GM21825 (cell line): ENCODE results near the gene CTBP1.
"Not testable (repeated sequence)": the region's sequence is repeated elsewhere in the genome, so short reads cannot be mapped to it uniquely, and the experiment has no call there.

Experiments
- ATAC-seq: cut with Tn5 transposase; IDR thresholded peaks from one replicate; pipeline ENCODE4 v1.9.1; 2021; ENCODE audit warnings: mild to moderate bottlenecking, moderate library complexity; ENCODE audit not compliant: unreplicated experiment

CTBP1 gene

DNA sequence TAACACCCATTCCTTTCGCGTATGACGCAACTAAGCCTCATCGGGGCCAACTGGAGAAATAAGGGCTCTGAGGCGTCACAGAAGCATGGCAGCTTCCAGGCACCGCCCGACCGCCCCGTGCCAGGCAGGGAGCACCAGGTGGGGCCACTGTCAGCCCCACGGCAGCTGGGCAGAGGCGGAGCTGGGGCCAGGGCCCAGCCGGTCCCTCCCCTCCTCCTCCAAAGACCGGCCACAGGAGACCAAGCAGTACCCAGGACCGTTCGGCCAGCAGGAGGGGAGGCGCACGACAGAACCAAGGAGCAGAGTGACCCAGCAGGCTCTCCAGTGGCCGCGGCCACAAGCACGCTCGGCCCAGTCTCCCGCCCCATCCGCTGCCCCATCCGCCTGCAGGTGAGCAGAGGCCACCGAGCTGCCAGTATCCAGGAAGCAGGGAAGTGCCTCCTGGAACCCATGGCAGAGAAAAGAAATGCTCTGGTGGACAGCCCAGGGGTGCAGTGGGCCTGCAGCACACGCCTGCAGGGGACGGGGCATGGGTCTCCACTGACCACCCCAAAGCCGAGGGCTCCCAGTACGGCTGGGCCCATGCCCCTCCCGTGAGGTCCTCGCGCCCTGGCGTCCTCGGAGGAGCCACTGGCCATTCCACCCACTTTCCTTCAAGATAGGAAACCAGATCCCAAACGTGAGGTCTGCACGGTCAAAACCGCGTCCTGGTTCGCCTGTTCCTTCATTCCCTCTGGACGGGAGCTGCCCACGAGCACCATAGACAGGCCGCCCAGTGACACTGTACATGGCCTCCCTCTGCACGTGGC is 9.6 kb downstream of the CTBP1 start:
- ATAC-seq: no peak

GRCh38 chr4:1238676-1239000 is 10.3 kb downstream of the CTBP1 start:
- ATAC-seq: no peak

- no peak for ATAC-seq
Observed at GRCh38 chr4:1237981-1238675, 10.8 kb downstream of the CTBP1 start.

DNA sequence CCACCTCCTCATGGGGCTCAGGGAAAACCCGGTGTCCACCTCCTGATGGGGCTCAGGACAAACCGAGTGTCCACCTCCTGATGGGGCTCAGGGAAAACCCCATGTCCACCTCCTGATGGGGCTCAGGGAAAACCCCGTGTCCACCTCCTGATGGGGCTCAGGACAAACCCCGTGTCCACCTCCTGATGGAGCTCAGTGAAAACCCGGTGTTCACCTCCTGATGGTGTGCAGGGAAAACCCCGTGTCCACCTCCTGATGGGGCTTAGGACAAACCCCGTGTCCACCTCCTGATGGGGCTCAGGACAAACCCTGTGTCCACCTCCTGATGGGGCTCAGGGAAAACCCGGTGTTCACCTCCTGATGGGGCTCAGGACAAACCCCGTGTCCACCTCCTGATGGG is 11.7 kb downstream of the CTBP1 start:
- ATAC-seq: not testable (repeated sequence)

- ATAC-seq: not testable (repeated sequence)
Observed at GRCh38 chr4:1236836-1237235, 12.1 kb downstream of the CTBP1 start.

DNA sequence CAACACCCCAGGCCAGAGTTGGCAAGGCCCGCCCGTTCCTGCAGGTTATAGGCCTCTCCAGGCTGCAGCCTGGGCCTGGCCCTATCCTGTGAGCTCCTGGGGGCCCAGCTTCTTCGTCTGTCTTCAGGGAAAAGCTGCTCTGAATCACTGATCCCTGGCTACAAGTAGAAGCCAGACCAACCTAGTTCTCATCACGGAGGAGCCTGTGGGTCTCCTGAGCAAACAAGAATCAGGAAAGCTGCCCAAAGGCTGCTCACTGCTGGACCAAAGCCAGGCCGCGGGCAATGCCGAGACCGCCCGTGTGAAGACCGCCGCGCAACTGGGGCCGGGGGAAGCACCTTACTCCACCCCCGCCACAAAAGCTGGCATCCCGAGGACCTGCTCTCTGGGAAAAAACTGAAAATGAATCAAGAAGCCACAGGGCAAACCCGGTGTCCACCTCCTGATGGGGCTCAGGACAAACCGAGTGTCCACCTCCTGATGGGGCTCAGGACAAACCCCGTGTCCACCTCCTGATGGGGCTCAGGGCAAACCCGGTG is 12.8 kb downstream of the CTBP1 start:
- no peak for ATAC-seq

- ATAC-seq: no peak
Observed at GRCh38 chr4:1235381-1236102, 13.4 kb downstream of the CTBP1 start.

- no peak for ATAC-seq
Observed at GRCh38 chr4:1234811-1235292, 14.1 kb downstream of the CTBP1 start.

DNA sequence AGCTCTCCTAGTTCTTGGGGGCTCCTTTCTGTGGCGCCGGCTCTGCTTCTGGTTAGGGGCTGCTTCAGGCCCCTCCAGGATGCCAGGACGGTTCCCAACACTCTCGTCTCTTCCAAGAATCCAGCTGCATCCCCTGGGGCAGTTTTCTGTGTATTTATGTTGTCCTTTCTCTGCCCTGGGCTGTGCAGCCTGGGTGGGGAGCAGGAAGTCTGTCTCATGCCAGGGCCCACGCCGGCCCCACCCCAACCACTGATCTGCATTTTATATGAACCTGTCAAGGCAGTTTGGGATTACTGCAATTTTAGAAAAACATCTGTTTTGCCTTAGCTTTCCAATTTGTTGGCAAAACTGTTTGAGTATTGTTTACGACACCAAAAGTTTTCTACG is 14.6 kb downstream of the CTBP1 start:
- no peak for ATAC-seq

DNA sequence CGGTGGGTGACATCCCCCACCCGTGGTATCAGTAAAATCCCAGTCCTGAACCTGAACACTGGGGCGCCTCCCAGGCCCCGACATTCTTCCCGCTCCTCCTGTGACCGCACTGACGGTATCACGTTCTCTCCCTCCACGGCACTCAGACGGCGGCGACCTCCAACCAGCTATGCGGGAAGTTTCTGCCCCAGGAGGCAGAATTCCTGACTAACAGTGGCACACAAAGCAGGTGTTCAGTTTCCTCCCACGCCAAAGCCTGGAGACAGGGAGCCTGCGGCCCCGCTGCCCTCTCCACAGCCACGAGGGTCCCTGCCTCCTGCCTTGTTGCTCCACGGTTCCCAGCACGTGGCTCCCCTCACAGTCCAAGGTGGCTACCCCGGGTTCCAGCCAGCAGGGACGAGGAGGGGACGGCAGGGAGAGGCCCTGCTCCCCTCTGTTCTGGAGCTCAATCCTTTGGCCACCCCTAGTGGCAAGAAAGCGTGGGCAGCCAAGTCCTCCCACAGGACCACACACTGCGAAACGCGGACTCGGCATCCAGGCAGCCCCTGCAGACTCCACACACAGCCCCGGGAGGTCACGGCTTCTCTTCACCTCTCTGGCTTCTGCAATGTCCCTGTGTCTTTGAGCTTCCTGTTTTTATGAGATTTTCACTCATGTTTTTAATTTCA is 15.2 kb downstream of the CTBP1 start:
- no peak for ATAC-seq

- no peak for ATAC-seq
Observed at GRCh38 chr4:1232661-1233621, 16.0 kb downstream of the CTBP1 start.

DNA sequence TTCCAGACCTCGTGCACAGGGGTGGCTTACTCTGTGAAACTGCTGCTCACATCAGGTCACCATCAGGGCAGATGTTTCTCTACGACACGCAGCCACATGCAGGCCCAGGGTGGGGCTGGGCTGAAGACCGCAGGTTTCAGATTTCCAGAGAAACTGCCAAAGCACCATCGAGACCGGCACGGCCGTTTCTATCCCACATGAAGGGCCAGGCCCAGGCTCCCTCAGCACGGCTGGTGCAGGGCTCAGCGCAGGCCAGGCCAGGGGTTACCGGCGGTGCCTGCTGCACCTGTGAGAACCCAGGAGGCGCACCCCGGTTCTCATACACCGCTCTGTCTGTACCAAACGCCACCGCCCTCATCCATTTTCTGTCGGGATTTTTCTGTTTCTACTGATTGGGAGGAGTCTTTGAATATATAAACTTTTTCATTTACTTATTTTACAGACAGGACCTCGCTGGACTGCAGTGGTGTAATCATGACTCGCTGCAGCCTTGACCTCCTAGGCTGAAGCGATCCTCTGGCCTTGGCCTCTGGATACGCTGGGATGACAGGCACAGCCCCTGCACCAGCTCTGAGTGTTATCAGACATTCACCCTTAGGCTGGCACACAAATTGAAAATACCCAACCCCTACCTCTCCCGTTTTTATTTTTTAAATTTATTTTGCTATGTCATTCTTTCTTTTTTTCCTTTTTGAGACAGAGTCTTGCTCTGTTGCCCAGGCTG is 17.1 kb downstream of the CTBP1 start:
- ATAC-seq: no peak

DNA sequence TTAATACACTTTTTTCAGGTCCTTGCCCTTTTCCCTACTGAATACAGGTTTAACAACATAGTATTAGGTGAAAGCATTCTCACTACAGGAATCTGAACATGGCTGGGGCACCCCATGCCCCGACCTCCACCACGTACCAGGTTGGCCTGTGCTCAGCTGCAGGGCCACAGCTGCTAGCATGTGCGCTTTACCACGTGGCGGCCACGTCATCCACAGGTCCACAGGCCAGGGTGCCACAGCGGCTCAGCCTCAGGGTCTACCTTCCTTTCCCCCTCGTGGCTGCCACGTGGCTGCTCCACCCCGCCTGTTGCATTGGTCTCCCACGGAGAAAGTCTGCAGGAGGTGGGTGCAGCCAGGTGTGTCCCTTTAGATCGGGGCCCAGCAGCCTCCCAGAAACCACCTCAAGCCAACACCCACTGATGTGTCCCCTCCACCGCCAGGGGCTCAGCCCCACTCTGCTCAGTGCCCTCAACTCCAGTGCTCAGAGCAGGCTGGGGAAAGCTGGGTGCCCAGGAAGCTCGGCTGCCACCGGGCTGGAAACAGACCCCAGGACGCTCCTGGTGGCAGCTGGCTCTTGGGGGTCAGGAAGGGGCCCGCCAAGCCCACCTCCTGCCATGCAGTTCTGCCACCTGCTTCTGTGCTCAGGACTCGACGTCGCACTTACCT is 17.8 kb downstream of the CTBP1 start:
- ATAC-seq: no peak

DNA sequence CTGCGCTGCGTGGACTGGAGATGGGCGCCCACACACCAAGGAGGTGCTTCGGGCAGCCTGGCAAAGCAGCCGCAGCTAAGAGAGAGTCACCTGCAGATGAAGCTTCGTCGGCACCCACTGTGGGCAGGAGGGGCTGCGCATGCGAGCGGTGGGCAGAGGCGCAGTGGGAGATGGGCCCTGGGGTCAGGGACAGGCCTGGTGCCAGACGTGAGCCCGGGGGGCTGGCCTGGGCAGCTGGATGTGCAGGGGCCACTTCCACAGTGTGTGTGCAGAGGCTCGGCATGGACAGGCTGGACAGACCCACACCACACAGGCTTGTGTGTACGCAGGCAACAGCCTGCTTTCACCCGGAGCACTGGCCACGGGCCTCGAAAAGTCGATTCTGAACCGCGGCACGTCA is 18.6 kb downstream of the CTBP1 start:
- ATAC-seq: no peak

- no peak for ATAC-seq
Observed at GRCh38 chr4:1229117-1229849, 19.6 kb downstream of the CTBP1 start.

GRCh38 chr4:1227816-1228215 is 21.1 kb downstream of the CTBP1 start:
- no peak for ATAC-seq

DNA sequence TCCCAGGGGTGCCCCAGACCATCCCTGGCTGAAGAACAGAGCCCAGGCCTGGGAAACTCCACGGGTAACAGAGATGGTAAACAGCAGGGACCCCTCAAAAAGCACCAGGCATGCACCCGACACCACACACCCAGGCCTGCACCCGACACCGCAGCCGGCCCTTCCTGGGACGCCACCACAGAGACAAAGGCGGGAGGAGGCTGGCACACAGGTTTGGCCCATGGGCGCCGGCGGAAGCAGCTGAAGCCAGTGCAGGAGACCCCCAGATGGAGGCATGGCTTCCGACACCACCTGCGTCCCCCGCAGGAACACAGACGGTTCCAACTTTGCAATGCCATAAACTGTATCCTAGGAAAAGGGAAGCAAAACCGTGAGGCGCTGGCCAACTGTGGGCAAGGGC is 22.3 kb downstream of the CTBP1 start:
- no peak for ATAC-seq

DNA sequence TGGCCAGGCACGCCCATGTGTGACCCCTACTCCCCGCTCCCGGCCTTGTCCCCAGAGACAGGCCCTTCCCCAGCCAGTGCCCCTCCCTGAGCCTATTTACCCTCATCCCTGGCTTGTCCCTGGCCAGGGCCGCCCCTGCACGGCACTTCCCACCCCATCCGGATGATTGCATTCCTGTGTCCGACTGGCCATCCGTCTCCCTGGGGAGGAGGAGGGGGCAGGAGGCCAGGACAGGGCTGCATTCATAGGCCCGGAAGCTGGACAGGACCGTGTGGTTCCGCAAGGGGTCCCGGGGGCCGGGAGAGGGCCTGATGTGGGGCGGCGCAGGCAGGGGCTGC is 22.8 kb downstream of the CTBP1 start:
- ATAC-seq: no peak
